CD4-positive, alpha-beta T cell (primary cell): Measurements from ENCODE around the gene LRRC52. TPM values are rescaled to one million over a fixed set of nuclear protein-coding genes. Genes with fewer than 3 reads are reported as not detected.

ENCODE experiments used
- ATAC-seq: fragments of 200-7000 bp; cut with Tn5 transposase; one replicate; pipeline ENCODE4 v1.10.0; 2022; ENCODE audit warnings: mild to moderate bottlenecking; ENCODE audit not compliant: poor library complexity
- CTCF ChIA-PET: fragments of 350-600 bp; sonication (Branson Sonifier 250); formaldehyde crosslinking; loops from one replicate; lab custom pipeline; 2021; ENCODE audit warnings: antibody characterized with exemption, inconsistent platforms; lab: Charles Lee
- POLR2A ChIA-PET: fragments of 350-600 bp; sonication (Branson Sonifier 250); formaldehyde crosslinking; loops from one replicate; lab custom pipeline; 2021; ENCODE audit warnings: antibody characterized with exemption, inconsistent platforms; lab: Charles Lee
- DNase-seq, 14 experiments: peaks; one replicate each; pipeline ENCODE4 v3.0.0-alpha.2; 2013 to 2020; ENCODE audit warnings: mixed read lengths in 2 of 14
- H3K27ac ChIP-seq, 2 donors: one replicate each; pipeline versions ENCODE4 v1.5.1 to v1.7.0; 2013; ENCODE audit warnings: low read length in 2 of 2, low read depth in 1 of 2, mild to moderate bottlenecking in 1 of 2
- H3K27me3 ChIP-seq, 2 experiments: 1 replicate in 1 of 2; 2 replicates in 1 of 2; pipeline versions ENCODE4 v1.6.1 to v1.7.0; 2013; ENCODE audit warnings: low read length in 2 of 2, control low read depth in 1 of 2, mild to moderate bottlenecking in 1 of 2, moderate library complexity in 1 of 2; ENCODE audit not compliant: insufficient read depth in 2 of 2, control insufficient read depth in 1 of 2
- H3K36me3 ChIP-seq: one replicate; pipeline ENCODE4 v1.6.1; 2013; ENCODE audit warnings: low read length, control low read depth; ENCODE audit not compliant: insufficient read depth
- H3K4me1 ChIP-seq: one replicate; pipeline ENCODE4 v1.6.1; 2013; ENCODE audit warnings: low read length, control low read depth; ENCODE audit not compliant: insufficient read depth
- H3K4me3 ChIP-seq: one replicate; pipeline ENCODE4 v1.5.1; 2013; ENCODE audit warnings: mild to moderate bottlenecking, low read length, moderate library complexity
- H3K9me3 ChIP-seq, 2 experiments: 1 replicate in 1 of 2; 2 replicates in 1 of 2; pipeline versions ENCODE4 v1.6.1 to v1.7.0; 2013; ENCODE audit warnings: low read length in 2 of 2, mild to moderate bottlenecking in 2 of 2, control low read depth in 1 of 2, moderate library complexity in 1 of 2; ENCODE audit not compliant: control insufficient read depth in 1 of 2, insufficient read depth in 1 of 2
- H3K27ac Mint-ChIP-seq: one replicate; pipeline ENCODE4 v1.8.0; 2020; ENCODE audit warnings: mixed read lengths
- H3K27me3 Mint-ChIP-seq: one replicate; pipeline ENCODE4 v1.8.0; 2021; ENCODE audit warnings: mixed read lengths
- H3K36me3 Mint-ChIP-seq: one replicate; pipeline ENCODE4 v1.8.0; 2021; ENCODE audit warnings: low read depth, mixed read lengths
- H3K4me1 Mint-ChIP-seq: one replicate; pipeline ENCODE4 v1.8.0; 2021; ENCODE audit warnings: low read depth, mixed read lengths
- H3K4me3 Mint-ChIP-seq: one replicate; pipeline ENCODE4 v1.8.0; 2020; ENCODE audit warnings: mild to moderate bottlenecking, mixed read lengths
- H3K9me3 Mint-ChIP-seq: one replicate; pipeline ENCODE4 v1.8.0; 2020; ENCODE audit warnings: mixed read lengths
- intact Hi-C, 2 experiments: fragments of 100-400 bp; cut with DNase I in 1 of 2; cut with micrococcal nuclease in 1 of 2; formaldehyde crosslinking; loops; one replicate each; pipeline versions ENCODE4 v1.15.1 to v1.9.0; 2023 to 2025; cut with DNase I, micrococcal nuclease
- total RNA-seq, 174 experiments: library from RNA in 2 of 174; stranded (reverse) in 2 of 174; gene quantifications; one replicate each; pipeline ENCODE4 v1.2.3 and lab custom pipeline; 2021 to 2026
- TF ChIP-seq, protein P1 (sequence below): fragments of 200-600 bp; IDR thresholded peaks from one replicate; pipeline ENCODE4 v1.8.0; 2022; ENCODE audit warnings: antibody characterized with exemption, mild to moderate bottlenecking

Gene LRRC52
- total RNA-seq, 2 experiments from 2014 or later, result not detected

DNA sequence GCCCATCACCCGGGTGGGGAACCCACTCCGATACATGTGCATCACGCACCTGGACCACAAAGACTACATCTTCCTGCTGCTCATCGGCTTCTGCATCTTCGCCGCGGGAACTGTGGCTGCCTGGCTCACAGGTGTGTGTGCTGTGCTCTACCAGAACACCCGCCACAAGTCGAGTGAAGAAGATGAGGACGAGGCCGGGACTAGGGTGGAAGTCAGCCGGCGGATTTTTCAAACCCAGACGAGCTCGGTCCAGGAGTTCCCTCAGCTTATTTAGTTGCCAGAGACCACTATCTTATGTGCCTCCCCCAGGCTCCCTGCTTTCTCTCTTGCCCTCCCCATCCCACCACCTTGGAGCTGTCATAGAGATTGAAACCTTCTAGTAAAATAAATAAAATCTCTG is 19.8 kb downstream of the LRRC52 start:
- Mint-ChIP-seq H3K4me1 (no peaks in the 10 kb centered on the region), H3K27me3 (peaks cover 41% of the 10 kb centered on the region), H3K9me3 (no peaks in the 10 kb centered on the region), H3K4me3 (no peak overlapping the region), H3K36me3 (no peaks in the 10 kb centered on the region), H3K27ac (no peak overlapping the region)
- no peak overlapping the region for H3K27ac ChIP-seq
- intact Hi-C loops, result no loop called here
- no peaks in the 10 kb centered on the region for H3K4me1 ChIP-seq
- H3K4me3 ChIP-seq, result no peak overlapping the region
- DNase-seq, result no peak
- H3K9me3 ChIP-seq, result no peaks in the 10 kb centered on the region
- POLR2A ChIA-PET, result no interaction called here
- CTCF ChIA-PET, result no interaction called here
- ATAC-seq, result no peak
- TF ChIP-seq, protein P1, sequence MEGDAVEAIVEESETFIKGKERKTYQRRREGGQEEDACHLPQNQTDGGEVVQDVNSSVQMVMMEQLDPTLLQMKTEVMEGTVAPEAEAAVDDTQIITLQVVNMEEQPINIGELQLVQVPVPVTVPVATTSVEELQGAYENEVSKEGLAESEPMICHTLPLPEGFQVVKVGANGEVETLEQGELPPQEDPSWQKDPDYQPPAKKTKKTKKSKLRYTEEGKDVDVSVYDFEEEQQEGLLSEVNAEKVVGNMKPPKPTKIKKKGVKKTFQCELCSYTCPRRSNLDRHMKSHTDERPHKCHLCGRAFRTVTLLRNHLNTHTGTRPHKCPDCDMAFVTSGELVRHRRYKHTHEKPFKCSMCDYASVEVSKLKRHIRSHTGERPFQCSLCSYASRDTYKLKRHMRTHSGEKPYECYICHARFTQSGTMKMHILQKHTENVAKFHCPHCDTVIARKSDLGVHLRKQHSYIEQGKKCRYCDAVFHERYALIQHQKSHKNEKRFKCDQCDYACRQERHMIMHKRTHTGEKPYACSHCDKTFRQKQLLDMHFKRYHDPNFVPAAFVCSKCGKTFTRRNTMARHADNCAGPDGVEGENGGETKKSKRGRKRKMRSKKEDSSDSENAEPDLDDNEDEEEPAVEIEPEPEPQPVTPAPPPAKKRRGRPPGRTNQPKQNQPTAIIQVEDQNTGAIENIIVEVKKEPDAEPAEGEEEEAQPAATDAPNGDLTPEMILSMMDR, result no peak
- H3K27me3 ChIP-seq, result peaks cover 9 to 26% of the 10 kb centered on the region in 2 experiments
- H3K36me3 ChIP-seq, result no peaks in the 10 kb centered on the region

DNA sequence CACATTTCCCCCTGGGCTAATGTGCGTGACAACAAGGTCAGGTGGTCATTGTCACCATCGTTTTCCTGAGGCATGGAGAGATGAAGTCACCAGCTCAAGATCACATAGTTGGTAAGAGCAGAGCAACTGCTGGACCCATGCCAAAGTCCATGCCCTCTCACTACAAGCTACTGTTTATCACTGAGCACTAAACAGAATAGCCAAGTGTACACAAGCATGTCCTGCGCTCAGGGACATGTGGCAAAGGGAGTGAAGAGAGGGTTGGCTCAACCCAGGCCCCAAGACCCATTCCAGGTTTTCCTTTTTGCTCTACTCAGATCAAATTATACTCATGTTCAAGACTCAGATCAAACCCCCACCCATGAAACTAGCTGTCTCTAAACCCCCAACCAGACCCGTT is 20.8 kb downstream of the LRRC52 start:
- Mint-ChIP-seq H3K4me1 (no peaks in the 10 kb centered on the region), H3K4me3 (no peak overlapping the region), H3K27me3 (peaks cover 40% of the 10 kb centered on the region), H3K27ac (no peak overlapping the region), H3K9me3 (no peaks in the 10 kb centered on the region), H3K36me3 (no peaks in the 10 kb centered on the region)
- ATAC-seq (no peak), DNase-seq (no peak)
- Histone ChIP-seq H3K27ac (no peak overlapping the region), H3K4me1 (no peaks in the 10 kb centered on the region), H3K9me3 (no peaks in the 10 kb centered on the region), H3K27me3 (peaks cover 9 to 28% of the 10 kb centered on the region in 2 experiments), H3K36me3 (no peaks in the 10 kb centered on the region), H3K4me3 (no peak overlapping the region)
- intact Hi-C loops, result no loop called here
- POLR2A ChIA-PET, result no interaction called here
- CTCF ChIA-PET, result no interaction called here
- TF ChIP-seq, protein P1, result no peak

DNA sequence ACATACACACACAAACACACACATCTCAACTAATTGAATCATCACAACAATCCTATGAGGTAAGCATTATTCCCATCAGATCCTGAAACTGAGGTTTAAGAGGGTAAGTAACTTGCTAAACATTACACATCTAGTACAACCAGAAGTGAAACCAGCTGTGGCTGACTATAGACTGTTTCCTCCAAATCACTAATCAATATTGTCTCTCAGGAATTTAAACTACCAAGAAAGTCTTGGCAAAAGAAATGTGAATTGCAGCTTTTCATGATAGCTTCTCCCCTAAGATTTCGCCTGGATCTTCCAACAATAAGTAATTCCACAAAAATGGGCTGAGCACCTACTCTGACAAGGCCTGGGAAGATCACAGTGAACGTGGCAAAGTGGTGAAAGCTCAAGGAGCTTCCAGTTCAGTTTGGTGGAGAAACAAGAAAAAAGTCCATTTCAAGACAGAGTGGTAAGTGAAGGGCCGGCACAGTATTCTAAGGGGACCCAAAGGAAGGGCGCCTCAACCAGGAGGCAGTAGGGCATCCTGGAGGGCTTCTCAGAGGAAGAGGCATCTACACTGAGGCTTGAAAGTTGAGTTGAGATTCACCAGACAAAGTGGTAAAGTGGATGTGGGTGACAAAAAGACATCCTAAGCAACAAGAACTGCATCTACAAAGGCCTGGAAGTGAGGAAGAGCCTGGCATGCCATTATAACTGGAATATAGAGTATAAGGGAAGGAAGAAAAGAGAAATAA is 22.1 kb downstream of the LRRC52 start:
- H3K27ac Mint-ChIP-seq, result no peak overlapping the region
- no peaks in the 10 kb centered on the region for H3K9me3 ChIP-seq
- DNase-seq (no peak), ATAC-seq (no peak)
- no peak overlapping the region for H3K27ac ChIP-seq
- POLR2A ChIA-PET, result no interaction called here
- H3K4me3 ChIP-seq, result no peak overlapping the region
- no peaks in the 10 kb centered on the region for H3K36me3 Mint-ChIP-seq
- no peaks in the 10 kb centered on the region for H3K4me1 Mint-ChIP-seq
- H3K36me3 ChIP-seq, result no peaks in the 10 kb centered on the region
- CTCF ChIA-PET, result no interaction called here
- no peaks in the 10 kb centered on the region for H3K4me1 ChIP-seq
- H3K4me3 Mint-ChIP-seq, result no peak overlapping the region
- peaks cover 11 to 23% of the 10 kb centered on the region in 2 experiments for H3K27me3 ChIP-seq
- H3K9me3 Mint-ChIP-seq, result no peaks in the 10 kb centered on the region
- intact Hi-C loops, result no loop called here
- TF ChIP-seq, protein P1, result no peak
- H3K27me3 Mint-ChIP-seq, result peaks cover 40% of the 10 kb centered on the region
